HG02610 (cell line): ENCODE measurements around the gene SAPCD1.

Source experiments
- ATAC-seq: cut with Tn5 transposase; IDR thresholded peaks from one replicate; pipeline ENCODE4 v1.9.1; 2021; ENCODE audit warnings: mild to moderate bottlenecking, moderate library complexity; ENCODE audit not compliant: unreplicated experiment

The SAPCD1 gene

DNA sequence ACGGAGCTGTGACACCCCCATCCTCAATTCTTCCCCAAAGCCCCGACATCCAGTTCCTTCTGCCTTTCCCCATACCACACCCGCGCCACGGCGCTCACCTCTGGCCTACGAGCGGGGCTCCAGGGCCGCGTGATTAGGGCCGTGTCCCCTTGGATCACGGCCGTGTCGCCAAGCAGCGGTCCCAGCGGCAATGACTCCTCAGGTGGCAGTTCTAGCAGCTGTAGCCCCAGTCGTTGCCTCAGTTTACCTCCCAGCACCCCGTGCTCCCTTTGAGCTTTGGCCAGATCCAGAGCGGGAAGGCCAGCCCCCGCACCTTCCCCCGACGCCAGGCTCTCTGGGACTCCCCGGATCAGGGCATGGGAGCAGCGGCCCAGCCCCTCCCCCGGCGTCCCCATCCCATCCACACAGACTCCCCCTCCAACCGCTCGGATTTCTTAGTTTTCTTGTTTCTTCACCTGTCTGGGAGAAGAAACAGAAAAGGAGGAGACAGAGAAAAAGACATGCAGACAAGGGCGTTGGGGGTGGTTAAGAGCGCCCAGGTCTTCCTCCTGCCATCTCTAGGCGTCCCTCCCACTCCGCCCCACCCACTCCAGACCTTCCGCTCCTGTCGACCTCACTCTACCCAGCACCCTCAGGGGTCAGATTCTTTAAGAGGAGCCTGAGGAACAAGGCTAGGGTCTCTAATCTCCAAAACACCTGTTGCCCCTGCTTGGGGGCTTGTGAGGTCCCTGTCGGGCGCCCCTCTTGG lies 33.5 kb upstream of the SAPCD1 start, which contains the start of gene DDAH2:
Gene DDAH2, minus strand, starts transcription at position 533 of the 748 bp plus-strand sequence. Its CDS starts 138 bp downstream, at position 395.
- no peak for ATAC-seq

DNA sequence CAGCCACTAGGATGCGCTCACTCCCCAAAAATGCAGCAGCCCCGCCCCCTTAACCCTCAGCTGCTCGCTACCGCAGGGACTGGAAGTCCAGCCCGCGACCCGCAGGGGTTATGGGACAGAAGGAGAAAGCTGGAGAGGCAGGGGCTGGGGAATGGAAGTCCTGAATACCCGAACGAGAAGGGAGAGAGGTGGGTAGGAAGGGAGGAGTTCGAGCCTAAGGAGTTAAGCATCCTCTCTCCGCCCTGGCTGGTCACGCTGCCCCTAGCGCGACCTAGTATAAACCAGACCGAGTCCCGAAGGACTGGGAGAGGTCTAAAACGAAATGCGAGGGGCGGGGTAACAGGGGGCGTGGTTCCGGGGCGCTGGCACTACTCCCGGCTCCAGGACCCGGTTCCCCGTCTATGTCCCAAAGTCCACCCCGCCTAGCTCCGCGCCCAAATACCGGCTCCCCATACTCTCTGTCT lies 32.9 kb upstream of the SAPCD1 start:
- no peak for ATAC-seq

DNA sequence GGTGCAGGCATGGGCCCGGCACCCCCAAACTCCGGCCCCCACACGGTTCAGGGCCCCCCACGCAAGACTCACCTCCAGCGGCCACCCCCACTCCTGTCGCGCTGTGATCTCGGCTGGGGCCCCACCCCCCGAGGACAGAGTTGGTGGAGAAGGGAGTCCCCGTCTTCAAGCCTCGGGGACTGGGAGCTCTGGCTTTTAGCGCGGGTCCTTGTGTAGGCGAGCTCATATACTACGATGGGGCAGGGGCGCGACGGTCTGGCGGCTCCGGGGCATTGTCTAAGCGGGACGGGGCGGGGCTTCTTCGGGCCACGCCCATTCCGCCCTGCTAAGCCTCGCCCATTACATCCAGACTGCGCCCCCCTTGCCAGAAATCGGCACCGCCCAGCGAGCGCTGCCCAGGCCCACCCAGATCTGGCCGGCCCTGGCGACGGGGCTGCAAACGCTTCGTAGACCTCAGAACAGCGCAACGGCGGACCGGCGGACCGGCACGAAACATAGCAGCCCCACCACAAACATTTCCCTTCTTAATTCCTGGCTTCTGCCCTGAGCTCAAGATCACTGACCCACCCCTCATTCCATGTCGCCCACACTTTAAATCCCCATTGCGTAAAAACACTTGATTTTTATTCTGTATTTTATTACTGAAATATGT lies 32.4 kb upstream of the SAPCD1 start:
- no peak for ATAC-seq

DNA sequence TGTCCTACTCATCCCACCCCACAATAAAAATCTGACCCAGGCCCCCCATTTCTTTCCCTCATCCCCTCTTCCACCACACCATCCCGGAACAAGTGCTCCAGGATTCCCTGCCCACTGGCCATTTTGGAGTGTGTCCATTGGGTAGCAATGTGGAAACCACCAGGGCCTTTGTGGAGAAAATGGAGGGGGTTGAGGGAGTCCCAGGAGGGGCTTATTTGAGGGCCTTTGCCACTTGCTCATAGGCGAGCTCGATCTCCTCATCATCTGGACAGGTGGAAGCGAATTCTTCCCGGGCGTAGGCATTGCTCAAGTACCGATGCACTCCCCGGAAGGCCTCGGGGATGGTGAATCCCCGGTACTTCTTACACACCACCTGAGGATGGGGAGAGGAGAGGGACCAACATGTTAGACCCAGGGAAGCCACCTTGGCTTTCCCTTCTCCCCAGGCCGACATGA lies 31.8 kb upstream of the SAPCD1 start:
- ATAC-seq: no peak

DNA sequence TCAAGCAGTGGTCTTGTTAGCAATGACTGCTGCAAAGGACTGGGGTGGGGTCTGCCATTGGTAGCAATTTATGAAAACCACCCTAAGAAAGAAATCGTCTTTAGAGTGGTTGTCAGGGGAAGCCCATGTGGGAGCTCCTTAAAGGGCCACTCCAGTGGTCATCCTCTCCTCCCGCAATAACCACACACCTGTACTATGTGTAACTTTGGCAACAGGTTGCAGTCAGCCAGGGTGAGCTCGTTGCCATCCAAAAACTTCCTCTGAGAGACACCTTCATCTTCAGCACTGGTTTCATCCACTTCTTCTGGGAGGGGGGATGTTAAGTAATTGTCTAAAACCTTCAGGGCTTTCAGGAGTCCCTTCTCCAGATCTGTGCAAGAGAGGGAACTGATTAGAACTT lies 30.4 kb upstream of the SAPCD1 start:
- ATAC-seq: no peak

DNA sequence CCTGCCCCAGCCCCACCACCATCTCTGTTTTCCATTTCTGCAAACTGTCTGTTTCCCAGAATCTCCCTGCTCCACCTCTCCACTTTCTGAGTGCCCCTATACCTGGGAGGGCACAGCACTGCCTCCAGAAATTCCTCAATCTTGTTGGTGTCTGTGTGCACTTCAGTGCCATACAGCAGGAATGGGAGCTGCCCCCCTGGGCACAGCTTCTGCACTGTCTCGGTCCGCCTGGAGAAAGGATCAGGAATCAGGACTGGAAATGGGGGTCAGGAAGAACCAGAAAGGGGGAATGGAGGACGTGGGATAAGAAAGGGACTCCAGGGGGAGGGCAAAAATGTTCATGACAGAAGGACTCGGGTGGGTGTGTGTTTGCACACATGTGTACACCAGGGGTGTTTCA lies 28.7 kb upstream of the SAPCD1 start:
- ATAC-seq: no peak

DNA sequence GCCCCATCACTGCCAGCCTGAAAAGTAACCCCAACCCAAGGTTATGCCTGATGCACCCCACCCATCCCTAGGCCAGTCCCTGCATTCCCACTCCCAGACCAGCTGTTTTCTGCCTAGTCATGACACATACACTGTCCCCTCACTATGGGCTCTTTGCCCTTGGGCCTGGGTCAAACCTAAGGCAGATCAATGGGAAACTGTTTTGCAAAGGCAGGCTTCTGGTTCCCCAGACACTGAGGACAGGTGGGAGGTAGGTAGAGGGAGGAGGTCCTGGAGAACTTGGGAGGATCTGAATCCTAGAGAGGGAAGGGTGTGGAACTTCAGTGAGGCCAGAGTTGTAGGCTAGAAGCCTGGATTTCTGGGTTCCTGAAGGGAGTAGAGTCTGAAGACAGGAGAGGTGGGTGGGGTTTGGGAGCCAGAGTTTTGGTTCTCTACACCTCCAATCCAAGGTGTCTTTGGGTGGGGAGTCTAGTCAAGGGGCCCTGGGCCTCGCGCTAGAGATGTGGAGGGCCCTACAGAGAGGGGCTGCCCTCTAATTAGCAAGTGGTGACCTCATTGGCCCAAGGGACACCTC lies 28.1 kb upstream of the SAPCD1 start:
- ATAC-seq: no peak

DNA sequence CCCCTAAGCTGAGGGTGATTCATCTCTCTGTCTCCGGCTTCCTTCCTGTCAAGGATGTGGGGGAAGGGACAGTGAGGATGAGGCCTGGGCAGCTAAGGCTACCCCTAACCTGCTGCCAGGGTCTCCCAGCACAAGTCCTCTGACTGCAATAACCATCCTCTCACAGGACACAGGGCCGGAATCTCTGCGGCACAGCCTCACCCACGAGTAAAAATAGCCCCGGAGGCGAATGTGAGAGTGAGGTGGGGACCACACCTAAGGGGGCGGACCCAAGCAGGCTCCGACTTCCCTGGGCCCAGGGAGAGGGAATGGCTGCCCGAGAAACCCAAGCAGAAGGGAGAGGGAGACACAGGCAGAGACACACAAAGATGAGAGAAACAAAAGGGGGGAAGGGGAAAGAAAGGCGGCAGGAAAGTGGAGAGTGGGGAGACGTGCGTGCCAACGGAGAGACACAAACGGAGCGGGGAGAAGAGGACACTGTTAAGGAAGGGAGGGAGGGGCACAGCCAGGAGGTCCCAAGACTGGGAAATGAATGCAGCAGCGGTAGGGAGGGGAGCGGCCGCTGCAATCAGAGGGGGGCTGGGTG lies 27.5 kb upstream of the SAPCD1 start:
- ATAC-seq: peak; percentile 34

DNA sequence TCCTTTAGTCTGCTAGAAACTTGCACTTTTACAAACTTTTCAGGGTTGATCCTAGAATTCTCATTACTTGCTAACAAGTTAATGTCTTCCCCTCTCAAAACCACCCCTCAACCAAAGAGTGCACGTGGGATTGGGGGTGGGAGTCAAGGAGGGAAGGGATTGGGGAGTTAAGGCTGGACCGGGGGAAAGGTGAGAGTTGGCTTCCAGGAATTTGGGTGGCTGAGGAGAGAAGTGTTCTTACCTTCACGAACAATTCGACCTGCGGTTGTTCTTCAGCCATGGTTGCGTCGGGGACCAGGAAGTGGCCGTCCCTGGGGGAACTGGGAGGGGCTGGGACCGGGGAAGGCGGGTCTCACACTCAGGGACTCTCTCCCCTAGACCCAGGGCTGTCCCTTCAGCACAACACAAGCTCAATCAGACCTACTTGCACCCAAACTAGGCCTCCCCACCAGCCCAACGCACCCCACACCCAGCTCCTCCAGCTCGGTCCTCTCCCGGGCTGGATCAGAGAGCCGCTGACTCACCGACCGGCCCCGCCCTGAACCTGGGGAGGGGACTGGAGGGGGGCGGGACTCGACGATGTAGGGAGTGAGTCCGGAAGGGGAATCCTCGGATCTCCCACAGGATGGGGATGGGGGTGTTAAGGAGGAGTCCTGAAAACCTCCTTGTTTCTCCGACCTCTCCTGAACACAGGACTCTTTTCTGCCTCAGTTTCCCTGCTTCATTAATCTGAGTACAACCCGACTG lies 26.3 kb upstream of the SAPCD1 start, which contains the start of gene CLIC1:
Gene CLIC1, minus strand, starts transcription at position 510 of the 747 bp plus-strand sequence. Its CDS starts 230 bp downstream, at position 280.
- no peak for ATAC-seq

DNA sequence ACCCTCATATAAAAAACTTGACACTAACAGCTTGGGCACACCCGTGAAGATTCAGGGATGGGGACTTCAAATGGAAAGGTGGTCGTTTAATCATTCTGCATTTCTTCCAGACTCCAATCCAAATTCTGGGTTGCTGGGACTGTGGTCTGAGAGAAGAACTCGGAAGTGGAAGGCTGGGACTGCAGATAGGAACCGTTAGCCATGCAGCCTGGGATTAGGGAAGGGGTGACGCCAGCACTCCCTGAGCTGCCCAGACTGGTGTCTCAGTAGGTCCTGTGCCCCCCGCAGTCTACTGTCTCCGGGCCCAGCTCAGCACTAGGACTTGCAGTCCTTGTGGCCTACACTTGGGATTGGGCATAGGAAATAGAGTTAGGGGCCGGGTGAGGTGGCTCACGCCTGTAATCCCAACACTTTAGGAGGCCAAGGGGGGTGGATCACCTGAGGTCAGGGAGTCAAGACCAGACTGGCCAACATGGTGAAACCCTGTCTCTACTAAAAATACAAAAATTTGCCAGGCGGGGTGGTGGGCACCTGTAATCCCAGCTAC lies 25.6 kb upstream of the SAPCD1 start:
- ATAC-seq: no peak

DNA sequence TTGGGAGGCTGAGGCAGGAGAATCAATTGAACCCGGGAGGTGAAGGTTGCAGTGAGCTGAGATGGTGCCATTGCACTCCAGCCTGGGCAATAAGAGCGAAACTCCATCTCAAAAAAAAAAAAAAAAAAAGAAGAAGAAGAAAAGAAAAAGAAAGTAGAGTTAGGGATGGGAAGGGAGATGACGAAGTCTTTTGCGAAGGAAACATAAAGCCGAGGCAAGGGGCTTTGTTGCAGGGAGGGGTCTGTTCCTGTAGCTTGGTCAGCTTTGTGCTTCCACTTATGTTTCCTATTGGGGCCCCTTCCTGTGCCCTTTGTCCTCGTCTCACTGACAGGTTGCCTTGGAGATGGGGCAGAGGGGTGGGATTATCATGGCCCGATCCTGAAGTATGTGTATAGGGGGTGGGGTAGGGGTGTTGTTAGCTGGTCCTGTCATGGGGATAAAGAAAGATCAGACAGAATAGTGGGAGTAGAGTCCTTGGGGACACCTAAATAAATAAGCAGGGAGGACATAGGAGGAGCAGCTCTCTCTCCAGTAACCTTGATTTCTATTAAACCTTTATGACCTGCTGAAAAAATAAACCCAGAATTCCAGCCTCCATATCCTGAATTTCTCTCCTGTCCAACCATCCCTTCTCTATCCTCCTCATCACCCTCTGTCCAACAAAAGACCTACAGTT lies 25.0 kb upstream of the SAPCD1 start:
- ATAC-seq: no peak

DNA sequence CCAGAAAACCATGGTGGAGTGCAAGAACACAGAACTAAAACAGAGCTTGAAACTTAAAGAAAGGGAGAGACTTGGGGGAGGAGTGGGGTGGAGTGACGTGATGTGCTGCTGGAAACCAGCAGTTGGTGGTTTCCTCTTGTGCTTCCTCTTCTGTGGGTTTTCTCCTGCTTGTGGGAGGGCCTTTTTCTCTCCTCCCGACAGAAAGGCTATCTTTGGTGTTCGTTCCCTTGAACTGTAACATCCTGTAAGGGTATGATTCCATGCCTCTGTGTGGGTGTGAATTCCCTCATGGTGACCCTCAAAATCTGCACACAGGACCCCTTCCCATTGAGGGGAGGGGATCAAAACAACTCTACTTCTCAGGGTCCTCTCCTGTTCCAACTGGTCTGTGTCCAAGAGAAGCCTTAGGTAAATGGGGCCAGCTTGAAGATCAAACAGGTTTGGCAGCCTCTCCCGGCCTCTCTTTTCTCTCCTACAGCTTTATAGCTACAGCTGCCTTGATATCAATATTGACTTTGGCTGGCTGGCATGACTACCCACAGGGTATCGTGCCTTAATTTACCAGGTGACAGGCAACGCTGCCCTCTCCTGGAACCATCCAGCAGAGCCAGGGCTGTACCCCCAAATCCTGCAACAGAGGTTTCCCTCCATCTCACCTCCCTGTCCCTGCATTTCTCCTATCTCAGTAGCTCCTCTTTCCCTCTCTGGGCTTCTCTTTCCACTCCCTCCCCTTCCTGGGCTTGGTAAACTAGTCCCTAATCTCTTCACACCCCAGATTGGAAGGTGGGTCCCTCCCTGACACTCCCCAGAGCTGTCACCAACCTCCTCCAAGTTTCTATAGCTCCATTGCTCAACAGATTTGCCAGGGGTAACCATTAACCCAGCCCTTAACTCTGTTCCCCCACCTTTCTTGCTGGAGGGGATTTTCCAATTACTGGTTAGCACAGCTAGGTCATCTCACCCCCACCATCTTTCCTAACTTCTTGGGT lies 24.2 kb upstream of the SAPCD1 start:
- ATAC-seq: peak; percentile 23

DNA sequence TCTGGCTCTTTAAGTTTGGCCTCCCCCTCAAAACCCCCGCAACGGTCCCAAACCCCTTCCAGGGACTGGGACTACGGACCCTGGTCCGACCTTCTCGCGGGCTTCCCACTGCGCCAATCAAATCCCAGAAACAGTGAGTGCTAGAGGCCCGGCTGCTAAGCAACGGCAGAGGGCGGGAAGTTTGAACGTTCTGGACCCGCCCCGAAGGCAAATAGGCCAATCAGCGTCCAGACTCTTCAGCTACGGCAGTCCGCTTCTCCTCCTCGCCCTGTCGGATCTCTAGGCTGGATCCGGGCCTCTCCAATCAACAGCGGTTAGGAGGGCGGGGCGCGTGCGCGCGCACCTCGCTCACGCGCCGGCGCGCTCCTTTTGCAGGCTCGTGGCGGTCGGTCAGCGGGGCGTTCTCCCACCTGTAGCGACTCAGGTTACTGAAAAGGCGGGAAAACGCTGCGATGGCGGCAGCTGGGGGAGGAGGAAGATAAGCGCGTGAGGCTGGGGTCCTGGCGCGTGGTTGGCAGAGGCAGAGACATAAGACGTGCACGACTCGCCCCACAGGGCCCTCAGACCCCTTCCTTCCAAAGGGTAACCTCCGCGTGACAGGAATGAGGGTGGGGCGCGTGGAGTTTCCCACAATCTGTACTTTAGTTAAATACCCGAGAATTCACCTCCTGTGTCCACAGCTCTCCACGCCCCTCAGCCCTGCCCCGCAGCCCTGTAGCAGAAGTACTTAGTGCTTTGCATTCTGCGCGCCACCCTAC lies 22.6 kb upstream of the SAPCD1 start, which contains the start of gene MSH5:
Gene MSH5, plus strand, starts transcription at position 367 of the 758 bp plus-strand sequence. CDS start 462 bp downstream, outside the sequence.
- peak; percentile 76 for ATAC-seq

DNA sequence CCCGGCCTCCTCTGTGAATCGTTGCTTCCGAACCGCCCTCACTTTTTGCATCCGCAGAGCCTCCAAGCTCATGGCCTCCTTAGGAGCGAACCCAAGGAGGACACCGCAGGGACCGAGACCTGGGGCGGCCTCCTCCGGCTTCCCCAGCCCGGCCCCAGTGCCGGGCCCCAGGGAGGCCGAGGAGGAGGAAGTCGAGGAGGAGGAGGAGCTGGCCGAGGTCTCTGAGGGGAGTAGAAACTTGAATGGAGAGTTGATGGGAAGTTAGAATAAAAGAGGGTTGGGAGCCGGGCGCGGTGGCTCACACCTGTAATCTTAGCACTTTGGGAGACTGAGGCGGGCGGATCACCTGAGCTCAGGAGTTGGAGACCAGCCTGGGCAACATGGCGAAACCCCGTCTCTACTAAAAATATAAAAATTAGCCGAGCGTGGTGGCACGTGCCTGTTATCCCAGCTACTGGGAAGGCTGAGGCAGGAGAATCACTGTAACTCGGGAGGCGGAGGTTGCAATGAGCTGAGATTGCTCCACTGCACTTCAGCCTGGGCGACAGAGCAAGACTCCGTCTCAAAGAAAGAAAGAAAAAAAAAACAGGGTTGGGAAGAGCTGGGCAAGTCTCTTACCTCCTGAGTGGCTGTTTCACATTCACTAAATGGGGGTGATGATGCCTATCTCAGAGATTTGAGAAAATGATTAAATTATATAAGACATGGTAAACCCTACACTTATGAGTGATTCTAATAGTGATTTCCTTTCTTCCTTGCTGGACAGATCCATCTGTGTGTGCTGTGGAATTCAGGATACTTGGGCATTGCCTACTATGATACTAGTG lies 21.8 kb upstream of the SAPCD1 start:
- ATAC-seq: no peak

DNA sequence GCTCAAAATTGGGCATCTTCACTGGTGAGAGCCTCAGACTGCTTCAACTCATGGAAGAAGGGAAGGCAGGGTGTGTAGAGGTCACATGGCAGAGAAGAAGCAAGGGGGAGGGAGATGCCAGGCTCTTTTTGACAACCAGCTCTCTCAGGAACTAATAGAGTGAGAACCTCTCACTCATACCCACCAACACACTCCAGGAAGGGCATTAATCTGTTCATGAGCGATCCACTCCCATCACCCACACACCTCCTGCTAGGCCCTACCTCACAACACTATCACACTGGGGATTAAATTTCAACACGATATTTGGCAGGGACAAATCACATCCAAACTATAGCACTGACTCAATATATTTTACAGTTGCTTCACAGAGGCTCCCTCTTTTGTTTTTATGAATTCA lies 20.6 kb upstream of the SAPCD1 start:
- ATAC-seq: no peak

DNA sequence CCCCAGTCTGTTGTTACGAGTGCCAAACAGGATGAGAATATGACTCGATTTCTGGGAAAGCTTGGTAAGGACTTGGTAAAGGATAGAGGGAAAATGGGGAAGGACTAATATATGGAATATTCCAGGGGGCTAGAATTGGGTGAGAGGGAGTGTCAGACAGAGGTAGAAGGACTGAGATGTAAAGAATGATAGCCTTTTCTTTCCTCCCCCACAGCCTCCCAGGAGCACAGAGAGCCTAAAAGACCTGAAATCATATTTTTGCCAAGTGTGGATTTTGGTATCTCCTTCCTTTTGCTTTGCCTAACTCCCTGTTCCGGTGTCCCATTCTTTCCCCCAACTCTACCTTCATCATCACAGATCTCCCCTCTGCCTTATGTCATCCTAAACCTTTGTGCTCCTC lies 19.6 kb upstream of the SAPCD1 start:
- ATAC-seq: no peak

DNA sequence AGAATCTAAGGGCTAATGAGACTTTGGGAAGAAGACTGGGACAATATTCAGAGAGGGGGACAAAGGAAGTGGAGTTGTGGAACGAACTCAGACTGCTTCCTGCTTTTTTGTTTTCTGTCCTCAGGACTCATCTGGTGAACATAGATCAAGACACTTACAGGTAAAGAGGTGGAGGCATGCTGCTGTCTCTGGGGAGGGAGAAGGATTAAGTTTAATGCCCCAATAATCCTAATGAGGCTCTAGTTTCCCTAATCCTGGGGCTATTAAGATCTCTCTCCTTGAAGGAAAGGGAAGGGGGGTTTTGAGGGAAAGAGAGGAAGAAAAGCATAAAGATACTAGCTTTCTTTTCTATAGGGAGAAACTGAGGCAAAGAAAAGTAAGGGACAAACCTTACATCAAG lies 18.0 kb upstream of the SAPCD1 start:
- ATAC-seq: no peak
